Activated CD4-positive, CD25-positive, alpha-beta regulatory T cell treated with anti-CD3 and anti-CD28 coated beads, Interleukin-2, amount 50 U/mL, for 72 hours (primary cell): ENCODE data around the gene TEX264.
"Not testable (repeated sequence)": the region's sequence is repeated elsewhere in the genome, so short reads cannot be mapped to it uniquely, and the experiment has no call there.

ENCODE experiments used
- DNase-seq: peaks from one replicate; pipeline ENCODE4 v3.0.0; 2021

TEX264 gene

GRCh38 chr3:51670823-51671733 lies at the start of gene TEX264:
TSS of gene TEX264 (plus strand) at chr3:51671252. CDS start at chr3:51674305, 3,053 bp downstream.
- DNase-seq: peak; percentile 94

- DNase-seq: no peak
Observed at GRCh38 chr3:51622413-51622812, 48.6 kb upstream of the TEX264 start.

GRCh38 chr3:51622868-51623267 lies 48.2 kb upstream of the TEX264 start:
- no peak for DNase-seq

GRCh38 chr3:51630513-51630912 lies 40.5 kb upstream of the TEX264 start:
- DNase-seq: no peak

GRCh38 chr3:51637144-51637940 lies 33.7 kb upstream of the TEX264 start:
- no peak for DNase-seq

- DNase-seq: no peak
Observed at GRCh38 chr3:51637941-51638471, 33.0 kb upstream of the TEX264 start.

- DNase-seq: no peak
Observed at GRCh38 chr3:51642462-51642861, 28.6 kb upstream of the TEX264 start.

GRCh38 chr3:51646091-51646490 lies 25.0 kb upstream of the TEX264 start:
- DNase-seq: no peak

GRCh38 chr3:51652103-51652502 lies 18.9 kb upstream of the TEX264 start:
- not testable (repeated sequence) for DNase-seq

- DNase-seq: not testable (repeated sequence)
Observed at GRCh38 chr3:51653409-51653808, 17.6 kb upstream of the TEX264 start.

GRCh38 chr3:51657234-51657633 lies 13.8 kb upstream of the TEX264 start:
- no peak for DNase-seq

GRCh38 chr3:51659942-51660341 lies 11.1 kb upstream of the TEX264 start:
- no peak for DNase-seq

- no peak for DNase-seq
Observed at GRCh38 chr3:51662456-51662855, 8.6 kb upstream of the TEX264 start.

- no peak for DNase-seq
Observed at GRCh38 chr3:51668756-51669155, 2.3 kb upstream of the TEX264 start.

- DNase-seq: peak; percentile 82
Observed at GRCh38 chr3:51669241-51670052, 1.6 kb upstream of the TEX264 start.

GRCh38 chr3:51670053-51670822 lies 814 bp upstream of the TEX264 start:
- peak; percentile 31 for DNase-seq

GRCh38 chr3:51671734-51672475 lies 853 bp downstream of the TEX264 start:
- no peak for DNase-seq

- no peak for DNase-seq
Observed at GRCh38 chr3:51673181-51673801, 2.2 kb downstream of the TEX264 start.

- DNase-seq: peak; percentile 29
Observed at GRCh38 chr3:51673802-51674654, 3.0 kb downstream of the TEX264 start.

GRCh38 chr3:51675201-51675611 lies 4.2 kb downstream of the TEX264 start:
- peak; percentile 36 for DNase-seq
